Stimulated activated naive CD4-positive, alpha-beta T cell treated with Interleukin-2 at 50 U/mL for 16 hours (primary cell): ENCODE results near the gene TIGD3.

Source experiments
- DNase-seq: peaks from one replicate; lab custom pipeline; 2025; lab: John Stamatoyannopoulos, UW

TIGD3 gene, protein sequence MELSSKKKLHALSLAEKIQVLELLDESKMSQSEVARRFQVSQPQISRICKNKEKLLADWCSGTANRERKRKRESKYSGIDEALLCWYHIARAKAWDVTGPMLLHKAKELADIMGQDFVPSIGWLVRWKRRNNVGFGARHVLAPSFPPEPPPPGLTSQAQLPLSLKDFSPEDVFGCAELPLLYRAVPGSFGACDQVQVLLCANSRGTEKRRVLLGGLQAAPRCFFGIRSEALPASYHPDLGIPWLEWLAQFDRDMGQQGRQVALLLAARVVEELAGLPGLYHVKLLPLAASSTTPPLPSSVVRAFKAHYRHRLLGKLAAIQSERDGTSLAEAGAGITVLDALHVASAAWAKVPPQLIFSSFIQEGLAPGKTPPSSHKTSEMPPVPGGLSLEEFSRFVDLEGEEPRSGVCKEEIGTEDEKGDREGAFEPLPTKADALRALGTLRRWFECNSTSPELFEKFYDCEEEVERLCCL

DNA sequence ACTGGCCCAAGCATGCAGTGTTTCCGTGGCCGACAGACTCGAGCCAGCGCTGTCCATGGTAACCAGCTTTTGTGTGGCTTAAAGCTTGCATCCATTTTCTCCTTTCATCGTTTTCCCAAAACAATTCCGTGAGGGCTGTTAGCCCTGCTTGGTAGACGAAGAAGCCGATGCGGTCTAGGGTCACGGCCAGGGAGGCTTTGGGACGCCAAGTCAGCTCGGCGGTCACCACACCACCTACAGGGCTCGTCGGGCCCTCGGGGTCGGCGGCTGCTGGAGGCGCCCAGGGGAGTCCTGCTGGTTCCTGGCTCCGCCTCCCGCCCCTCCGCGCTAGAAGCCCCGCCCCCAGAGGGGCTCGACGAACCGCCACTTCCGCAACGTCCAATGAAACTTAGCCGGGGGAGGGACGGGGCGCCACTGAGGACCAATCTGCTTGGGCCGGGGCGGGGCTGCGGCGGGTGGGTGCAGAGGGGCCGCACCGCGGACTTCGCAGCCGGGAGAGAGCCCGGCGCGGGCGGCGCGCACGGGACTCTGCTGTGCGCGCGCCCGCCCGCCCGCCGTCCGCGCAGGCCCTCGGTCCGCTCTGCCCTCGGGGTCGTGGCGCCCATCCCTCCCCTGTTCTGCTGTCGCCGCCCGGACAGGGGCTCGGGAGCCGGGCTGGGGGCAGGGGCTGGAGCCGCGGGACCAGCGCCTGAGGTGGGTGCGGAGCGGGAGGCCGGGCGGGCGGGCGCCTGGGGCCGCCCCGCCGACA, at the start of gene TIGD3:
TSS of gene TIGD3 (plus strand) at position 487 of the 748 bp plus-strand sequence. CDS start 1,058 bp downstream, outside the sequence.
- peak; percentile 97 for DNase-seq

DNA sequence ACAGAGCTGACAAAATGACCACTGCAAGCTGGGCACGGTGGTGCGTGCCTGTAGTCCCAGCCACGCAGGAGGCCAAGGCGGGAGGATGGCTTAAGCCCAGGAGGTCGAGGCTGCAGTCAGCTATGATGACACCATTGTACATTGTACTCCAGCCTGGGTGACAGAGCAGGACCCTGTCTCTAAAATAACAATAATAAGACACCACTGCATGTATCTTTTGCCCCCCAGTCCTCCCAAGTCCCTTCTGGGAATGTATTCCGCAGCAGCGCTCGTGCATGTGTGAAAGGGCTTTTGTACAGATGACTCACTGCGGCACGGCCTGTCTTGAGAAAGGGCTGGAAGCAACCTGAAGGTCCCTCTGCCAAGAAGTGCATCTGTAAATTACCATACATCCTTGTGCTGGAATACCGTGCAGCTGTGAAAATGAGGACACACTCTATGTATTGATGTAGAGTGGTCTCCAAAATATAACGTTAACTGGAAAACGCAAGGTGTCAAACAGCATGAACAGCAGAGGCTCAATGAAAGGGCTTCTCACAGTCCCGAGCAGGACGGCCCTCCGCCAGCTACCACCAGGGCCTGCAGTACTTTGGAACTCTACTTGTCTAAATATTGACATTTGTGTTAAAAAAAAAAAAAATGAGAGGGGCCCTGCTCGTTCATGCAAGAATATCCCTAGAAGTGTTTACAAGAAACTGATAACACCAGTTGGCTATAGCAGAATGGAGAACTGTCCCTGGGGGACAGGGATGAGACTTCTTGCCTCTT, 48.9 kb upstream of the TIGD3 start:
- DNase-seq, result no peak

DNA sequence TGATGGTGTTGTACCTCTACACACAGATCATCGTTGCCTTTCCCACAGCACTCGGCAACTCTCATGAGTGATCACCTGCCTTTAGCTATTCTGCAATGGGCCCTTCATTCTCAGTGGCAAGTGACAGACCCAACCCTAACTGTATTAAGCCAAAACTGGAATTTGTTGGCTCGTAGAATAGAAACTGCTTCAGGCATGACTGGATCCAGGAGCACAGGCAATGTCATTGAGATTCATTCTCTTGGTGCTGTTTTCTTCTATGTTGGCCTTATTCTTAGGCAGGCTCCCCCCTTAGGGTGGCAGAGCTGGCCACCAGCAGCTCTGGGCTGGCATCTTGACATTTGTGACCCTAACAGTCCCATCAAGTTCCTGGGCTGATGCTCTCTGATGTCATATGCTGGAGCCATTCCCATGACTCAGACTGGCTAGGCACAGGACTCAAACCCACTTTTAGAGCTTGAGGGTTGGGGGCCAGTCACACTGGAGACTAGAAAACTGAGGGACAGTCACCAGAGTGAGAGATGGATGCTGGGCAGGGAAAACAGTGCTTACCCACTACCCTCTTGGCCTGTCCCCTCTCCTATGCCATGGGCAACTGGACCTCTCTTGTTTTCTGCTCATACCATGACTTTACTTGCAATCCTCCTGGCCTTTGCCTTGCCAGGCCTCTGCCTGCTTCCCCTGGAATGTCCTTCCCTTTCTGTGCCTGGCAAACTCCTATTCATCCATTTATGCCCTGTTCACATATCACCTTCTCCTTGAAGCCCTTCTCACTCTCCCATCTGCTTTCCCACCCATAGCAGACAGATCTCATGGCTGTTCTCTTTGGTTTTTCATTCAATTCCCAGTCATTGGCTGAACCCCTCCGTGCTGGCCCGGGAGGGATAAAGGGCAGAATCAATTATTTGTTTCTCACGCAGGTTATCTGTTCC, 47.0 kb upstream of the TIGD3 start:
- DNase-seq, result no peak

DNA sequence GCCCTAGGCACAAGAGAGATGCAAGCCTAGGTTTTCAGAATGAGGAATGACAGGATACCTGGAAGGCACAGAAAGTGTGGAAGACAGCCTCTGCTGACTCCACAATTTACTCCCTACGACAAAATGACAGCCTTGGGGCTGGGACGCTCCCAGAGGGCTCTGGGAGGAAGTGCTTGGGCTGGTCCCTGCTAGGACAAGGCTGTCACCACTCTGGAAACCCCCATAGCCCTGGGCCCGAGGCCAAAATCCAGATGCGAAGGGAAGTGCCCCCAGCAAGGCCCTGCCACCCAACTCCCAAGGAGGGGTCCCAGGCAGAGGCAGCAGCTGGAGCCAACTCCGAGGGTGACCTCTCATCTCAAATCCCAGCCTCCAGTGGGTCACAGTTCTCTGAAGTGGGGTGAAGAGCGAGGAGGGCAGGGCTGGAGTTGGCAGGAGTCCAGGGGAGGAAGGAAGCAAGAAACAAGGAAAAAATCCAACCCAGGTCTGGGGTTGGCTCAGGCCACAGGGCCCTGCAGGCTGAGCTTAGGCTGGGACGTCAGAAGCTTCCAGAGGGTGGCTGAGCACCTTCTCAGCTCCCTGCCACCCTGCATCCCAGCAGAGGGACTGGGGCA, 46.2 kb upstream of the TIGD3 start:
- no peak for DNase-seq

DNA sequence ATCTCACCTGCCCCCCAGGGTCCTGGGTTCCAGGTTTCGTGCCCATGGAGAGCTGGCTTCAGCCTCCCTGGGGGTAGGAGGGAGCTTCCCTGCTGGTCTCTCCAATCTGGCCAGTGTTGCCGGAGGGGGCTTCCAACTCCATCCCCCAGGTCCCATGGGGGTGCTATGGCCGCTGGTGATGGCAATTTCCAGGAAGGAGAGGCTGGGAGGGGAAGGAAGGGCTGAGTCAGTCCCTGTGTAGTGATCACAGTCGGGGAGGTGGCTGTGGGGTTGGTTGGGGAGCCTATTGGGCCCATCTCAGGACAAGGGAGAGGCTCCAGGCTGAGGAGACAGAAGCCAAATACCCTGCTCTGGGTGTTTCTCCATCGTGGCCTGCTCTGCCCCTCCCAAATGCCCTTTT, 45.5 kb upstream of the TIGD3 start:
- no peak for DNase-seq

DNA sequence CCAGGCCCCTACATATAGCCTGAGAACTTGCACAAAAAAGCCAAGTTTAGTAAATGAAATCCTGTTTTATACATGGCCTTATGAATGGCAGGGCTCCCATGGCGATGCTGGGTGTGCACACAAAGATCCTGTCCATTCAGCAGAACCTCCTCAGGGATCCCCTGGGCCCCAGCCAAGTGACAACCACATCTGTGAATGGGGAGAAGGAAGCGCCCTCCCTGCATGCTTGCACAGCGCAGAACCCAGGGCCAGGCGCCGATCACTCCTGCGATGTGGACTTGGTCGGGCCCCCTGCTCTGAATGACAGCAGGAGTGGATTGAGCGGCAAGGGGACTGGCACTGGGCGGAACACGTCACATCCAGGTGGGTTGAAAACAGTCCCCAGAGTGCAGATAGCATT, 44.3 kb upstream of the TIGD3 start:
- no peak for DNase-seq

DNA sequence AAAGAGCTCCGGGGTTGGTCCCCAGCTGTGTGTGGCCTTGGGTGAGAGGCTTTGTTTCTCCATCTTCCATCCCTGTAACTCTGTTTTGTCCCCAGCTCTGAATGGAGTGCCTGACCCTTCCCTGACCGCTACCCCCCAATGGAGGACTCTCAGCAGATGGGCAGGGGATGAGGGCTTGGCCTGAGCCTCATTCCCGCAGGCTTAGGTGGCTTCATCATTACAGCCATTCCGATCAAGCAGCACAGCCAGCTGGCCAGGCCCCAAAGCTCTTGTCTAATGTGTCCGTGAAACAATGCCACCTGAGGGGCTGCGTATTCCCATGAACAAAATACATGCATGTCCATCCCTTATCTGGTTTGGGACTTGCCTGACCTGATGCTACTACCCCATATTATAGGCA, 43.8 kb upstream of the TIGD3 start:
- no peak for DNase-seq

DNA sequence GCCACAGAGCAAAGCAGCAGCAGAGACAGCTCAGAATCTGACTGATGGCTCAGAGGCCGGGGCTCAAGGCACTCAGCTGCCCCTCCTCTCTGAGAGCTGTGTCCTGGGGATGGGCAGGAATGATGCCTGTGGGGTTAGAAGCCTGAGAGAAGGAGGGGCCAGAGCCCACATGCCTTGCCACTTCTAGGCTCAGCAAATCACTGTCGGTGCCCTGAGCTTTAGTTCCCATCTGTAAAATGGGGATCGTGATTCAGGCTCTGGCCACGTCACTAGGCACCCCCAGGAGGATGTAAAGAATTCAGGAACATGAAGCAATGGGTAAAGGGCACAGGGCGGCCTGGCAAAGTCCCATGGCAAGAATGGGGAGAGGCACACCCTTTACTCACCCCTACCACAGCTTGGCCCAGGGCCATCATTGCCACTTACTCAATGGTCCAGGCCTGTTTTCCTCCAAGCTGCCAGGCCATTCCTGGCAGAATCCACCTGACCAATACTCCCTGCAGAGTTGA, 43.3 kb upstream of the TIGD3 start:
- no peak for DNase-seq

DNA sequence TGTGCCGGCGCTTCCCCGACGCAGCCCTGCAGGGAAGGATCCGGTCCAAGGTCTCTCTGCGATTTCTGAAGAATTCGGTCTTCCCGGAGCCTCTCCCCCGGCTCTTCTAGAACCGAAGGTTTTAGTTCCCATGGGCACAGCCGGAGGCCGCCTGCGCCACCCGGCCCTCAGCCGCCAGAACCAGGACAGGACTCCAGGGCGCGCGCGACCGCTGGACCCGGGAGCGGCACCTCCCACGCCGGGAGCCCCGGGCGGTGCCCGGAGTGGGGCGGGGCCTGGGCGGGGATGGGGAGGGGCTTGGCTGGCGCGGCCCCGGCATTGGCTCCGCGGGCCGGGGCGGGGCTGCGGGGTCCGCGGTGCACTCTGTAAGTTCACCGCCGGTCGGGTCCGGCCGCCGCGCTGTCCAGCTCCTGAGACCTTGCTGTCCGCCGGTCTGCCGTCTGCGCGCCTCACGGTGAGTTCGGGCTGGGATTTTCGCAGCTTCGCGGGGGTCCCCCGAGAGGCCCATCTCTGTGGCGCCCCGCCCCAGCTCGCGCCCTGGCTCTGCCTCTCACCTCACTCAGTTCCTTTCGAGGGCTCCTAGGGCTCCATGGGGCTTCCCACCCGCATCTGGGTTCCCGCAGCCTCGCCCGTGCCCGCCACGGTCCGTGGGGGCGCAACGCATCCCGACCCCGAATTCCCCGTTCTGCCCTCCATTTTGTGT, 39.9 kb upstream of the TIGD3 start, which contains the start of gene CDC42EP2:
TSS of gene CDC42EP2 (plus strand) at position 366 of the 703 bp plus-strand sequence. CDS start 6,033 bp downstream, outside the sequence.
- DNase-seq, result peak; percentile 62

DNA sequence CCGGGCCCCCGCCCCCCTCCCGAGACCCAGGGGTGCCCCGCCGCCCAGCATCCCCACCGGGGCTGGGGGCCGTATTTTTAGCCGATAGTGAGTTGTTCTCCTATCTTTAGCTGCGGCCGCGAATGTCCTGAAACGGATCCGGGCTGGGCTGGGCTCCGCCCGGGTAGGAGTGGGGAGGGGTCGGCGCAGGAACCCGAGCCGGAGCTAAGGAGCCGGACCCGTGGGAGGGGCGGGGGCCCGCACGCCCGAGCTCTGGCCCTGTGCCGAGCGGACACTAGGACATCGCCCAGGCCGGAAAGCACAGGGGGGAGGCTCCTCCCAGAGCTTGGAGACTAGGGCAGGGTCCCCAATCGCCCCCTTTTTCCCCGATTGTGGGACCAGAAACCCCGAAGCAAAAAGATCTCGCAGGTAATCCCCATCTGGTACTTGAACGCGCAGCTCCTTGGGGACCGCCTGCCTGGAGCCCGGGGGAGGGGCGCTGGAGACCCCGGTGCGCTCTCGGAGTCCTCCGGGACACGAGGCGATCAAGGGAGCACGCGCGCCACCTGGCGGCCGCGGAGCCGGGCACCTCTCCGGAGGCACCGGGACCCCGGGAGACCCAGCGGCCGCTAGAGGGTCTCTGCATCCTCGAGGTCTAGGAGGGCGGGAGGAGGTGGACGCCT, 39.2 kb upstream of the TIGD3 start:
- peak; percentile 75 for DNase-seq

DNA sequence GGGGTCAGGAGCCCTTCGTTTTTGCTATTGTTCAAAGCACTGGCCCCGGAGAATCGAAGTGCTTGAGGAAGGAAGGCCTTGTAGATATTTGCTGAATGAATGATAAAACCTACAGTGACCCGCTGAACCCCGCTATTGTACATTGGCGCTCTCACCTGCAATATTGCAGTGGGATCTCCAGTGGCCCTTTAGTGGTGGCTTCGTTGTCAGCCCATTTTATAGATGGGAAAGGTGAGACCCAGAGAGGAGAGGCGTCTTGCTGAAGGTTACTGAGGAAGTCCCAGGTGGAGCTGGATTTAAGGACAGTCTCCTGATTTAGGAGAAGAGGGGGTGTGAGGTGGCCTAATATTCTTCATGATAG, 38.7 kb upstream of the TIGD3 start:
- no peak for DNase-seq

DNA sequence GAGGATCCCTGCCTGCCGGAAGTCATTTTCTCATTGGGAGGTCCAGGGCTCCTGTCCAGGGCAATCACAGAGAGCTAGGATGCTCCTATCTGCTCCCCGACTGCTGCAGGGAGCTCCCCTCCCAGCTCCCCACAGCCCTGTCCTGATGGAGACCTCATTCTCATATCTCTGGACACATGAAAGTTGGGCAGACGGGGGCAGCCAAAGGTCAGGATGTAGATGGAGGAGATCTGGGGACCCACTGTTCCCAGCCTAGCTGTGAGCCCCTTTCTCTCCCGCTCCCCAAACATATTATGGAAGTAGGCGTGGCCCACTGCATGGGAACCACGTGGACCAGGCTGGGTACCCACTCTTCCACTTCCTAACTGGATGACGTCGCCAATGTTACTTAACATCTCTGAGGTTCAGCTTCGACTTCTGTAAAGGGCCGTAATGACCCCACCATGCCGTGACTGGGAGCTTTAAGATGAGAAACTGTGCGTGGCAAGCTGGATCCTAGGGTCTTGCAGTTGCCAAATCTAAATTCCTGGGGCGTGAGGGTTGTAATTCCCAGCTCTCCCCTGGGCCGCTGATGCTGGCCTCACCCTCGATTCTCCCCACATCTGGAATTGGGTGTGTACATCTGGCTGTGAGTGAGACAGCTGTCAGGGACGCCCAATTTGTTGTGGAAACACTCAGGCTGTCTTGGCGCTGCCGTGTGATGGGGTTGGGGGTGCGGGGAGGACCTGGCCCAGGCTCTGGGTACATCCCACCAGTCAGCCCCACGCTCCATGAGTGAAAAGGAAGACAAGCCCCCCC, 38.1 kb upstream of the TIGD3 start:
- no peak for DNase-seq

DNA sequence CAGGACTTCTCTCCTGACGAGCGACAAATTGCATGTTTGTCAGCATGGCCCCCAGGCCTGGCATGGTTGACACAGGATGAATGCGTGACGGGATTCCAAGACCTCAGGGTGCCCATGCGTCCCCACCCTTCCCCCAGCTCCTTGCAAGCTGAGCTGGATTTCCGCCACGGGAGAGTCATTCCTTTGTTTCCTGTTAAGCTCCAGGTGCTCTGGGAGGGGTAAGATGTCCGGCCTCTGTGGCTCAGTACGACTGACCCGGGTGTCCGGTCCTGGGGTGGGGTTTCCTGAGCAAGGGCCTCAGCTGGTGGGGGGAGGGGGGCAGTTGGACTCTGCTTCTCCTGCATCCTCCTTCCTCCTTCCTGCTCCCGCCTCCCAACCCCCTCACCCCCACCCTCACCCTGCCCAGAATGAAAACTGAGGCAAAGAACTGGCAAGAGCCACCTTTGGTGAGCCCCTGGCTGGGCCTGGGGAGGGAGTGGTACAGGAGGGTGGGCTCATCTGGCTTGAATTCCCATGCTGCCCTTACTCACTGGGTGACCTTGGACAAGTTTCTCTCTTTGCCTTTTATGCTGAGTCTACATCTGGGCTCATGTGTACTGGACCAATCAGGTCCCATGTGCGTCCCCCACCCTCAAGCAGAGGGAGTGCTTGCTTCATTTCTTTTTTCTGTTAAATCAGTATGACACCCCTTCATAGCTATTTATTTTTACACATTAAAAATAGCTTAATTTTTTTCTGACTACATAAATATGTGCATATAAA, 37.3 kb upstream of the TIGD3 start:
- no peak for DNase-seq

DNA sequence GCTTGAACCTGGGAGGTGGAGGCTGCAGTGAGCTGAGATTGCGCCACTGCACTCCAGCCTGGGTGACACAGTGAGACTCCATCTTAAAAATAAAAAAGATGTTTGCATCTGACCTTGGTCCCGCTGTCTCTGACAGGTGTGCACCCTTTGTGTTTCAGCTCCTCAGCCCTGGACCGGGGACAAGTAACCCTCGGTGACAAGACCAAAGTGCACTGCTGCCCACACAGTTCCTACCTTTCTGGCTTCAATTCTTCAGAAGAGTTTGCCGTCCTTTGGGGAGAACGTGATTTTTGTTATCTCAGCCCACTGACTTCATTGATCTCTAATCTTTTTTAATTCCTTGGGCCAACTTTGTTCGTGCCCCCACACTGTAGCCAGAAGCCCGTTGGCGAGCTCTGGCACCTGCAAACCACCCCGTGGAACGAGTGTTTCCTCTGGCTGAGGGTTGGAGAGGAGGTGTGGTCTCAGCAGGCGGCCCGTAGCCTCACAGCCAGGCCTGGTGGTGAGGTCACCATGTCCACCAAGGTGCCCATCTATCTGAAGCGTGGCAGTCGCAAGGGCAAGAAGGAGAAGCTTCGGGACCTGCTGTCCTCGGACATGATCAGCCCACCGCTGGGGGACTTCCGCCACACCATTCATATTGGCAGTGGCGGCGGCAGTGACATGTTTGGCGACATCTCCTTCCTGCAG, 34.0 kb upstream of the TIGD3 start:
- DNase-seq, result no peak

DNA sequence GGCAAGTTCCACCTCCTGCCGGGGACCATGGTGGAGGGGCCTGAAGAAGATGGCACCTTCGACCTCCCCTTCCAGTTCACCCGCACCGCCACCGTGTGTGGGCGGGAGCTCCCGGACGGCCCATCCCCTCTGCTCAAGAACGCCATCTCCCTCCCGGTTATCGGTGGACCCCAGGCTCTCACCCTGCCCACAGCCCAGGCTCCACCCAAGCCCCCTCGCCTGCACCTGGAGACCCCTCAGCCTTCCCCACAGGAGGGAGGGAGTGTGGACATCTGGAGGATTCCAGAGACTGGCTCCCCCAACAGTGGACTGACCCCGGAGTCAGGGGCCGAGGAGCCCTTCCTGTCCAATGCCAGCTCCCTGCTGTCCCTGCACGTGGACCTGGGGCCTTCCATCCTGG, 33.5 kb upstream of the TIGD3 start:
- DNase-seq, result no peak

DNA sequence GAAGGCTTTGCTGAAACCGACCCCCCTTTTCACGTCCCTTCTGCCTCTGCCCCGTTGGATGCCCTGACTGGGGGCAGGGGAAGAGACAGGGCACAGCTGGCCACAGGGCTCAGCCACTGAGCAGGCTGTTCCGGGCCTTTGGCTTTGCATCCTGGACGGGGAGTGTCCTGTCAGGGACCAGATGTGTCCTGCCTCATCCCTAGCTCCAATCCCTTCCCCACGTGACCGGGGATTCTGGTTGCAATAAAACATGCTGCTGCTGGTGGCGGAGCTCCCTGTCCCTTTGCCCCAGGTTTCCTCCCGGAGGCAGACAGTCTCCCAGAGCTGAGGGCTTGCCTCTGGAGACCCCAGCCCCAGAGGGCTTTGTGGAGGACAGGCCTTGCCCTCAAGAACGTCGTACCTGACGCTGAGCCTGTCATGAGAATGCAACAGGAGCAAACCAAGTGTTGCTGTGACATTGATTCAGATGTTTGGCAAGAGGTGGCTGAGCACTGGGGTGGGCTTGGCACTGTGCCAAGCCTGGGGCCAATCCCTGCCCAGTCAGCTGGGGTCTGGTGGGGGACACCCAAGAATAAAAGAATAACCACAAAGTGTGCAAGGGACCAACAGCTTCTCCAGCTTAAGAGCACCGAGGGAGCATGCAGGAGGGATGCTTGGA, 32.6 kb upstream of the TIGD3 start:
- DNase-seq, result no peak

DNA sequence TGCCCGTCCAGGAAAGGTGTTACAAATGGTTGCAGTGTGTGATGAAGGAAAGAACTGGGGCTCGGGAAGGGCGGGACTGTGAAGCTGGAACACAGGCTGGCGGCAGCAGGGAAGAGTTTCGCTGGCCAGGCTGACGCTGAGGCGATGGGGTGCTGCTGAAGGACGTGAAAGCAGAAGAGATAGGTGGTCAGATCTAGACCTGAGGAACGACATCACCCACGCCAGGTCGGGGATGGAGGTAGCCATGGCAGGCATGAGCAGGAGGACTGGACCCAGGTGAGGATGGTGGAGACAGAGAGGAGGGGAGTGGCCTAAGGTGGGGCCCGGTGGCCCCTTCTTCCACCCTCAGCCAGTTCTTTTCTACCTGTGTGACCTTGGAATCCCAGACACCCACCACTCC, 30.7 kb upstream of the TIGD3 start:
- no peak for DNase-seq
